IMR-90 (cell line): ENCODE measurements around the gene GPR3. TPM values are rescaled to one million over a fixed set of nuclear protein-coding genes. Genes with fewer than 3 reads are reported as not detected.

Experiments
- CHD1 ChIP-seq: IDR thresholded peaks from 2 replicates; pipeline ENCODE4 v1.6.1; 2012; ENCODE audit warnings: low read depth, low read length, improper control_type of control experiment
- MAFK ChIP-seq: IDR thresholded peaks from 2 replicates; pipeline ENCODE4 v1.6.1; 2012; ENCODE audit warnings: low read depth, low read length, improper control_type of control experiment
- polyA plus RNA-seq, 3 experiments: library from polyadenylated mRNA; depleted of rRNA; stranded (reverse); fragments of >200 nt; gene quantifications; 2 replicates each; pipeline ENCODE4 v1.2.3, GENCODE V29; 2012; ENCODE audit warnings: low replicate concordance in 1 of 3
- total RNA-seq: library from RNA; depleted of rRNA; stranded (reverse); fragments of >200 nt; gene quantifications from 2 replicates; pipeline ENCODE4 v1.2.3, GENCODE V29; 2012
- TF ChIP-seq, protein P1 (sequence below): fragments of 150-350 bp; IDR thresholded peaks from 2 replicates; pipeline ENCODE4 v1.6.1; 2016; ENCODE audit warnings: low read depth, mild to moderate bottlenecking, low read length, moderate library complexity, borderline replicate concordance

Gene GPR3
- total and polyA plus RNA-seq, 2 of the 4 experiments (the other 2 are of a cell fraction) = 0.72 to 4.8 TPM

DNA sequence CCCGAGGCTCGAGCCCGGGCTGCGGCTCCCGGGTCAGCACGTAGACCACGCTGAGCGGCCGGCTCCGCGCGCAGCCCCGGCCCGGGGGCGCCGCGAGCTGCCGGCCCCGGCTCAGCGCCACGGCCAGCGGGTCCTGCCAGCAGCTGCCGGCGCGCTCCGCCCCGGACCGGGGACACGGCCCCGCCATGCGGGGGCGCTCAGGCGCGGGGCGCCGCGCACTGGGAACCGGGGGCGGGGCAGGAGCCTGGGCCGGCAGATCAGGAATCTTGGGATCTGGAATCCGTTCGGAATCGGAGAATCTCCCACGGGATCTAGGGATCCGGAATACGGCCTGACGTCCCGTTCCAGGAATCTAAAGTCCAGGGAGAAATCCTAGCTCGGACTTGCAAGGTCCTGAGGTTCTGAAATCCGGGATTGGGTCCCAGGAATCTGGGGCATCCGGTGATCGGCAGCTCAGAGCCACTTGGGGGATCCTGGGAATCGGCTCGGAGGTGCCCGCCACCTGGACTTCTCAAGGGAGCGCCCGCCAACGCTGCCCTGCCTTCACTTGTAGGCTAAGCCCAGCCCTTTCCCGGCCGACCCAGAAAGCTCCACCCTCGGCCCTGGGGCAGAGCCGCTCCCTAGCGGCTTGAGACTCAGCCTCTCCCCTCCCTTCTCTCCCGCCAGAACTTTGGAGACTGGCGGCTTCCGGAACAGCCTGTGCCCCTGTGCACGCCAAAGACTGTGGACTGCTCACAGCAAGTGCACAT, 25.8 kb upstream of the GPR3 start, which contains the start of gene MAP3K6 (continued):
- TF ChIP-seq, protein P1, sequence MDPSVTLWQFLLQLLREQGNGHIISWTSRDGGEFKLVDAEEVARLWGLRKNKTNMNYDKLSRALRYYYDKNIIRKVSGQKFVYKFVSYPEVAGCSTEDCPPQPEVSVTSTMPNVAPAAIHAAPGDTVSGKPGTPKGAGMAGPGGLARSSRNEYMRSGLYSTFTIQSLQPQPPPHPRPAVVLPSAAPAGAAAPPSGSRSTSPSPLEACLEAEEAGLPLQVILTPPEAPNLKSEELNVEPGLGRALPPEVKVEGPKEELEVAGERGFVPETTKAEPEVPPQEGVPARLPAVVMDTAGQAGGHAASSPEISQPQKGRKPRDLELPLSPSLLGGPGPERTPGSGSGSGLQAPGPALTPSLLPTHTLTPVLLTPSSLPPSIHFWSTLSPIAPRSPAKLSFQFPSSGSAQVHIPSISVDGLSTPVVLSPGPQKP = no peak
- TF ChIP-seq CHD1 (no peak), MAFK (no peak)
